GM18870 (cell line): ENCODE measurements around the gene ARHGEF11.
"Not testable (repeated sequence)": the region's sequence is repeated elsewhere in the genome, so short reads cannot be mapped to it uniquely, and the experiment has no call there.

Experiments used
- ATAC-seq: cut with Tn5 transposase; IDR thresholded peaks from one replicate; pipeline ENCODE4 v1.9.1; 2021; ENCODE audit warnings: moderate library complexity; ENCODE audit not compliant: unreplicated experiment

The ARHGEF11 gene

DNA sequence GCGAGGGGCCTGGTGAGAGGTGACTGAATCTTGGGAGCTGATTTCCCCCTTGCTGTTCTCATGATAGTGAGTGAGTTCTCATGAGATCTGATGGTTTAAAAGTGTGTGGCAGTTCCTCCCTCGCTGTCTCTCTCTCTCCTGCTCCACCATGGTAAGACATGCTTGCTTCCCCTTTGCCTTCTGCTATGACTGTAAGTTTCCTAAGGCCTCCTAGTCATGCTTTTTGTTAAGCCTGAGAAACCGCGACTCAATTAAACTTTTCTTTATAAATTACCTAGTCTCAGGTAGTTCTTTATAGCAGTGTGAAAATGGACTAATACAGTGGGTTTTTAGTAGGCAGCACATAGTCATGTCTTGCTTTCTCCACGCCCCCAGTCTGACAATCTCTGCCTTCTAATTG, 10.2 kb upstream of the ARHGEF11 start:
- ATAC-seq: not testable (repeated sequence)

DNA sequence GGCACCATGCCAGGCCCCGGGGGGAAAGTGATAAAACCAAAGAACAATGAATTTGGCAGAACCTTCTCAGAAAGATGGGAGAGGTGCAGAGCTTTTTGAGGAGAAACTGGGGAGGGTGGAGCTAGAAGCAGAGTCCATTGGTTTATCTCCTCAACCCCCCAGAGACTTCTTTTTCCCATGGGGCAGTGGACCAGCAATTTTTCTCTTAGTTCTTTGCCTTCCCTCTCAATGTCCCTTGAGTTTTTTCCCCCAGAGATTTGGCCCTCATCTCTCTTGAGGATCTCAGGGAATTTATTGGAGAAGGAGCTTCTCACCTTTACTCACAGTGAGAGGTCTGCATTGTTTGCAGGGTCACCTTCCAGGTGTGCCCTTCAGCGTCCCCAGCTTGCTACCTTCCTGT, 5.3 kb upstream of the ARHGEF11 start:
- ATAC-seq: no peak

DNA sequence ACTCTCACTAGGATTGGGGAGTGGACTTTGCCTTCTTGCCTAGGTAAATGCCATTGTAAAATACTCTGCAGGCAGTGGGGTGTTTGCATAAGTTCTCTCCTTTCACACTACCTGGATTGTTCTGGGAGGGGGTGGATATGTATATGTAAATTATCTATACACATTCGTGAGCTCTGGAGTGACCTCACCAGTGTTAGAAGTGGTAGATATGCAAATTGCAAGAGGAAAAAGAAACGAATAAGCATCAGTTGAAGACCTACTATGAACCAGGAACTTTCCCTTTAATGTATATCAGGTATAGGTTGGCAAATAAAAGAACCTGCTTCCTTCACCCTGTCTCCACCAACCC, 1.5 kb upstream of the ARHGEF11 start:
- ATAC-seq: no peak

DNA sequence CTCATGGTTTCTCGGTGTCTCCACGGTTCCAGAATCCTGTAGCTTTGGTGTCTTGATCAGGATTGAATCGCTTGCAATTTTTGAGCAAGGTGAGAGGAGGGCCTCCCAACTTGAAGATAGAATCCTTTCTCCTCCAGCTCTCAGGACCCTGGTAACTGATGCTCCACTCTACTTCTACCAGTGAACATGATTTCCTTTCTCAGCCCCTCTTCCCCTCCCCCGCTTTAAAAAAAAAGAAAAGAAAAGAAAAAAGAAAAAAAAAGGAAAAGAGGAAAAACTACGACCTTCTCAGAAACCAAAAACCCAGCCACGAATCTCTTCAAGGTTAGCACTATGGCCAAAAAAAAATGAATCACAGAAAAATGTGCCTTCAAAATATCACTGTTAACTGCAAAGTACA, 1.2 kb downstream of the ARHGEF11 start:
- ATAC-seq: no peak

DNA sequence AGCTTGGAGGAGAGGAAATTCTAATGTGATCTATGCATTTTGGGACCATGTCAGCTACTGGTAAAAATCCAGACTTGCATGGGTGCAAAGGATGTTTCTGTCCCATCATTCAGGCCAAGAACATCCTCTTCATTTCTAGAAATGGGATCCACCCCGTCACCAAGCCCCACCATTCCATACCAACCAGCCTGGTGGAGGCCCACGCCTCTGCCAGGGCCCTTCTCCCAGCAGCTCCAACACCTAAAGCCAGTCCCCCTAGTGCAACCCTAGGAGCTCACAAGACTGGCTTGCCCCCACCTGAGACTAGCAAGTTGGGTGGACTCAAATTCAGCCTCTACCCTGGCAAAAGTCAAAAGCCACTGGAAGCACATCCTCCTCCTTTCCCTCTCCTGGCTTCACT, 1.9 kb downstream of the ARHGEF11 start:
- ATAC-seq: no peak

DNA sequence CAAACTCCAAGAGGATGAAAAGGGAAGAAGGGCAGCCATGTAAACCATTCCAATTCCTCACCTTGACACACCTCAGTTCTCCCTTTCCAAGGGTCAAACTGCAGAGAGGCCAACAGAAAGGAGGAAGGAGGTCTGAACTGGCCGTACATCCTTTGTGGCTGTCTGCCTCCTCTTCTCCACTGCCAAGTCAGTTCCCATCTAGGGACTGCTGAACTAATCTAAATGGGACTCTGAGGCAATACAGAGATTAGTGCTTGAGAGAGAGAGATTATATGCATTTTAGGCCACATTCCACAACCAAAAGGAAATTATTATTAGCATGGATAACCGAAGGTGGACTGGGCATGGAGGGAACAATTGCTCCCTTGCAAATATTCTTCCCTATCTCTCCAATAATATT, 2.7 kb downstream of the ARHGEF11 start:
- ATAC-seq: no peak

DNA sequence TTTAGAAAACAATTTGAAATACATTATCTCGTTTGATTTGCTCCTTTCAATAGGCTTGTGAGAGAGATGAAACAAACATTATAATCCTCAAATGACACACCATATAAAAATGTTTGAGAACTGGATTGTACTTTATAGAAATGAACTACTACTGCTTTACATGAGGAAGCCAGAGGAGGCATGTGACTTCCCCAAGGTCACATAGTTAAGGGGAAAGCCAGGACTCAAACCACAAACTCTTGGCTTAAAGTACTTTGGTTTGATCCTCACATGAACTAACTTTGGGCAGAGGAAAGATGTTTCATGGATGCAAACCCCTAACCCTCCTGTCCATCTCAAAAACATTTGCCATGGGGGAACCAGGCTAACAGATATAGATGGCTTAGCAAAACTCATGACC, 4.7 kb downstream of the ARHGEF11 start:
- no peak for ATAC-seq

DNA sequence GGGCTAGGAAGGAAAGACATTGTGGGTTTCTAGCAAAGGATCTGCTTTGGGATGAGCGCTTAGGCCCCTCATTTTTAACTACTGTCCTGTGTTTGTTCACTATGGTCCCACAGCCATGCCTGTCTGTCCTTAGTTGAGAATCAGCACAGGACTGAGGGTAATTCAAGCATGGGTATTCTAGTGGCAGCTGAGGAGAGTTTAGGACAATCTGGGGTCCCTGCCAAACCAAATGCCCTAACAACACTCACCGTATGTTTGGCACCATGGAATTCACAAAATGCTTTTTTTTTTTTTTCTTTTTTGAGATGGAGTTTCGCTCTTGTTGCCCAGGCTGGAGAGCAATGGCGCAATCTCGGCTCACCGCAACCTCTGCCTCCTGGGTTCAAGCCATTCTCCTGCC, 10.4 kb downstream of the ARHGEF11 start:
- no peak for ATAC-seq

DNA sequence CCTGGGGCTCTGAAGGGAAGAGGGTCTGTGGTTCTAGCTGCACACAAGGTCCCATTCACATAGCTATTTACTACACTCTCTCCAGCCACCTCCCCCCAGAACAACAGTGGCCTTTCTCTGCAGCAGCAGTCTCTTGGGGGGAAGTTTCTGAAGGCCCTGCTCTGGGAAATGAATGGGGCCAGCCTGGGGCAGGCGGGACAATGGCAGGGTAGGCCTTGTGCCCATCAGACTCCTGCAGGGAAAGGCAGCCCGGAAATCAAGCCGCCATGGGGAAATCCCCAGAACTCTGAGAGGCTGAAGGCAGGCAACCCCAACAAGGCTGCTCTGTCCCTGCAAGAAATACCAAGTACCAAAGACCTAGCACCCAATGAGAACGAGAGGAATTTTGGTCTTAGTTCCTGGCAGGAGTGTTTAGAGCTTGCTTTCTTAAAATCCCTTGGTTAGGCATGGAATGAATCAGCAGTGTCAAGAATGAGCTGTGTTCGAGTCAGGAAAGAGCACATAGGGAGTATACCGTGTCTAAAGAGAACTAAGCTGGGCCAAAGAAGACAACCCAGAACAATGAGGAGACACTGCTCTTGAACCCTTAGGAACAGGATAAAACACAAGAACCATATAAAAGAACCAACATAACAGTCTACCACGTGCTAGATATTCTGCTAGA, 11.3 kb downstream of the ARHGEF11 start:
- ATAC-seq: no peak

DNA sequence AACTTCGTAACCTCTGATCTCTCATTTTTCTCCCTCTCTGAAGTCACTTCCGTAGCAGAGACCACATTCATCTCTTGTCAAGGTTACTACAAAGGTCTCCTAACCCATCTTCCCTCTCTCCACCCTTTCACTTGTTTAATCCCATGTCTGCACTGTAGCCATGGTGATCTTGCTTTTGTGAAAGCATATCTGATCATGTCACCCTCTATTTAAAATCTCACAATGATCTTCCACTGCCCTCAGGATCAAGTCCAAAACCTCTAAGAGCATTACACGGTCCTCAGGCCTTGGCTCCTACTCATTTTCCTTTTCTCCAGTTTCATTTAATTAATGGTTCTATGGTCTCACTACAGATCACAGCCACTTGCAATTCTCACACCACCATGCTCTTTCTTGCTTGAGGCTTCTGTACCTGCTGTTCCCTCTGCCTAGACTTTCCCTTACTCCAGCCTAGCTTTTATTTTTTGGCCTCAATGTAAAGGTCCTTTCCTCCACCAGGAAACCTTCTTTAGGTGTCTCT, 12.1 kb downstream of the ARHGEF11 start:
- no peak for ATAC-seq

DNA sequence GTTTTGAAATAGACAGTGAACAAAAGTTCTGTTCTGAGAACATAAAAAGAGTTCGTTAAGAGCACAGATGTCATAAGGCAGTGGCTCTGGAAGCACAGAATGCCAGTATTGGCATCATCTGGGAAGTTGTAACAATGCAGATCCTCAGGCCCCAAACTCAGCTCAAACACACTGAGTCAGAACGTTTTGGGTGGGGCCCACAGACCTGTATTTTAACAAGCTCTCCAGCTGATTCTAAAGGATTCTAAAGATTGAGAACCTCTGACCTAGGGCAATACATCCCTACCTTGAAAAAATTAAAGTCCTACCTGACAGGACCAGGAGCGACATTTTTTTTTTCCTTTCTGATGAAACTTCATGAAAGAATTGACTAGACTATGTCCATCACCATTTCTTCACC, 13.2 kb downstream of the ARHGEF11 start:
- ATAC-seq: no peak

DNA sequence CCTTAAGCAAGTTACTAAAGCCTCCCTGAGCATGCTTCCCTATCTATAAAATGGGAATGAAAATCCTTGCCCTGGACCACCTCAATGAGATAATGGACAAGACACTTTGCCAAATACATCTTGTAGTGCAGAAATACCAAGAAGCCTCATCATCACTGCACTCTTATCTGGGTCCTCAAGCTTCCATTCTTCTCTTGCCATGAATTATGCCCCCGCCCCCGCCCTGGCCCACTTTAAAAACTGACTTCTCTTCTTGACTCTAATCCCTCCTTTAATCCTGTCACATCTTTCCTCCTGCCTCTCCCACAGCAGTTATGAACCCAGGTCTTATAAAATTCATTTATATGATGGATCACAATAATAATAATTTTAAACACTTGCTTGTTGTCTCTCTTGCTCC, 14.8 kb downstream of the ARHGEF11 start:
- no peak for ATAC-seq

DNA sequence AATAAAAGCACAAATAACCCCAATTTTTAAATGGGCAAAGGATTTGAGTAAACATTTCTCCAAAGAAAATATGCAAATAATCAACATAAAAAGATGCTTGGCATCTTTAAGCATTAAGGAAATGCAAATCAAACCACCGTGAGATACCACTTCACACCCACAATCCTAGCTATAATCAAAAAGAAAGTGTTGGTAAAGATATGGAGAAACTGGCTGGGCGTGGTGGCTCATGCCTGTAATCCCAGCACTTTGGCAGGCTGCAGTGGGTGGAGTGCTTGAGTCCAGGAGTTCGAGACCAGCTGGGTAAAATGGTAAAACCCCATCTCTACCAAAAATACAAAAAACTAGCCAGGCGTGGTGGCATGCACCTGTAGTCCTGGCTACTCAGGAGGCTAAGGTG, 16.9 kb downstream of the ARHGEF11 start:
- no peak for ATAC-seq

DNA sequence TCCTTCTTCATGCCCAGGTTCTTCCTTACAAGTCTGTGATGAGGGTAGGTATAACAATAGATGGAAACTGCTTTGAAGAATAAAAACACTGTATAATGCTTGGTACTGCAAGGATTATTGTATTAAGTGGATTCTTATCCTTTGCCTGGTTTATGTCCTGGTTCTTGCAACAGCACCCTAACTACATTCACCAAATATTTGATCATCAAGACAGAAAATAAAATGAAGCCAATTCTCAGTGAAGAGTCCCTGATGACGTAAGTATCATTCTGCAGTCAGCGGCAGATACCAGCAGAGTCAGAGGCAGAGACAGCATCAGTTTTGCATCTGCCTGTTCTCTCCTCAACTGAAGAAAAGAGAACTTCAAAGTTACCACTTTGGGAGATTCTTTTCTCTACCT, 19.7 kb downstream of the ARHGEF11 start:
- ATAC-seq: no peak

DNA sequence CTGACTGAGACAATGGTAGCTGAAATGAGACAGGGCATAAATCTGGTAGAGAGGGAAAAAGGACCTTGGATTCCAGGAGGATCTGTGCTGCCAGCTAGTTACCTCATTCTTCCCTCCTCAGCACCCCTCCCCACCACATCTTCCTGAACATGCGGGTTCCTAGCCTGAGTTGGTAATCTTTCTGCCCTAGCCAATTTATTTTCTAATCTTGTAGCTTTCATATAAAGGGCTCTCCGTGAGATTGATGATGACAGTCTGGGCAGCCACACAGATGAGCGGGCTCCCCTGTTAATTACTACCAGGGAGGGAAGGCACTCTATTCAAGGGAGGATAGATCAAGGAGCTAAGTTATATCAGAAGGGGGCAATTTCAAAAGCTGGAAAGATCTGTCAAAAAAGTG, 20.2 kb downstream of the ARHGEF11 start:
- no peak for ATAC-seq

DNA sequence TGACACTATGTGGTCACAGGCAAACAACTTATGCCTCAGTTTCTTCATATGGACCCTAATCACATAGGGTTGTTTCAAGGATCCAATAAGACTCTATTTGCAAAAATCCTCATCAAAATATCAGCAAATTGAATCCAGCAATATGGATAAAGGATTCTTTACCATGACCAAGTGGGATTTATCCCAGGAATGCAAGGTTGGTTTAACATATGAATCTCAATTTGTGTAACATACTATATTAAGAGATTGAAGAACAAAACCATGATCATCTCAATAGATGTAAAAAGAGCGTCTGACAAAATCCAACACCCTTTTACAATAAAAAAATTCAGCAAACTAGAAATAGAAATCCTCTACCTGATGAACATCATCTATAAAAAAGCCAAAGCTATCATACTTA, 23.9 kb downstream of the ARHGEF11 start:
- ATAC-seq: no peak

DNA sequence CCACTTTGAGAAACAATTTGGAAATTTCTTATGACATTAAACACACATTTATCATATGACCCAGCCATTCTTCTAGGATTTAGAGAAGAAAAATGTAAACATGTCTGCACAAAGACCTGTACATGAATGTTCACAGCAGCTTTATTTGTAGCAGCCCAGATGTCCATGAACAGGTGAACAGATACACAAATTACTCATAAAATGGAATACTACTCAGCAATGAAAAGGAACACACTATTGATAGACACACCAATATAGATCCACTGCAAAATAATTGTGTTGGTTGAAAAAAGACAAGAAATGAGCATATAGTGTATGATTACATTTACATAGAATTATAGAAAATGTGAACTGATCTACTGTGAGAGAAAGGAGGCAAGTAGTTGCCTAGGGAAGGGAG, 26.1 kb downstream of the ARHGEF11 start:
- ATAC-seq: no peak

DNA sequence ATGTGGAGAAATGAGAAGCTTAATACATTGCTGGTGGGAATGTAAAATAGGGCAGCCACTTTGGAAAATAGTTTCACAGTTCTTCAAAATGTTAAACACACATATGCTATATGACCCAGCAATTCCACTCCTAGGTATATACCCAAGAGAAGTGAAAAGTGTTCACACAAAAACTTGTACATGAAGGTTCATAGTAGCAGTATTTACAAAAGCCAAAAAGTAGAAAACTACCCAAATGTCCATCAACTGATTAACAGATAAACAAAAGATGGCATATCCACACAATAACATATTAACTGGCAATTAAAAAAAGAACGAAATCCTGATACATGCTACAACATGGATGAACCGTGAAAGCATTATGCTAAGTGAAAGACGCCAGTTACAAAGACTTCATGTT, 33.7 kb downstream of the ARHGEF11 start:
- ATAC-seq: no peak

DNA sequence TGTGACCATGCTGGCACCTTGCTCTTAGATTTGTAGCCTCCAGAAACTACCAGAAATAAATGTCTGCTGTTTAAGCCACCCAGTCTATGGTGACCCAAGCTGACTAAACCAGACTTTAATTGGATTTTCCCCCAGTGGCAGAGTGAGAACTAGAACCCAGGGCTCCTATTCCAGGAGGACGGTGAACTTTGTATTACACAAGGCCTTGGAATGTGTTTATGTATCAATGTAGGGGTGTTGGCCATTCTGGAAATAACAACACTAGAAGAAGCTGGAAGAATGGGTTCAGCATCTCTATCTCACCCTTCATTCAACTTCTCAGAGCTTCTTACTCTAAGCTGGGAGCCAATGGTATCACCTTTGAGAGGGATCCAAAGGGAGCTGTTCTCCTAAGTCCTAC, 37.0 kb downstream of the ARHGEF11 start:
- no peak for ATAC-seq

DNA sequence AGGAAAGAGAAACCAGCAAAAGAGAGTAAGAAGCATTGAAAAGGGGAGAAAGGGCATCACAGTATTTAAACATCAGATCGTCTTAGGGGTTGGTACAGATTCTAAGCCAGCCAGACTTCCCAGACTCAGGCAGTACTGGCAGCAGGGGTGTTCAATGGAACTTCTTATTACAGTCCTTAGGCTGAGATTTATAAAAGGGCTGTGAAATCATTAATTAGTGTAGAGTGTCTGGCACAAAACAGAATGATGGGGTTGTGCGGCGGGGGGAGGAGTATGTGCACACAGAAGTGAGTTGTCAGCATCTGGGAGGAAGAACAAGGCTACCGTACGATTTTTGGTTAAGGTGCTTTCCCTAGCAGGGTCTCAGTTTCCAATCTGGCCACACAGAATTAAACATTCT, 38.2 kb downstream of the ARHGEF11 start:
- no peak for ATAC-seq

DNA sequence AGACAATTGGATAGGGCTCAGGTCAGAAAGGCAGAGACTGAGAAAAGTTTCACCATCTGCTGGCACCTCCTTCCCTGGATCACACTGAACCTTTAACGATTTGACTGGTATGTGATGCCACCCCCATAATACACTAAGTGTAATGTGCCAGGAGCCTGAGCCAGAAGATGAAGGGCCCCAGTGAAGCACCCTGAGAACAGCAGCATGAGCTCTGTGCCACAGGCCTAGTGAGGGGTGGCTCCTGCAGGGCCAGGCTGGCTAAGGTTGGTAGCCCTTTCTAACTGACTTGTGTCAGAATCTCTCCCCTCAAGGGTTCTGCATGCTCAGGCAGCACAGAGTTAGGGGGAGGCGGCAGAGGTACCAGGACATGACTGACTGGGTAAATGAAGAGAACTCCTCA, 38.9 kb downstream of the ARHGEF11 start:
- no peak for ATAC-seq

DNA sequence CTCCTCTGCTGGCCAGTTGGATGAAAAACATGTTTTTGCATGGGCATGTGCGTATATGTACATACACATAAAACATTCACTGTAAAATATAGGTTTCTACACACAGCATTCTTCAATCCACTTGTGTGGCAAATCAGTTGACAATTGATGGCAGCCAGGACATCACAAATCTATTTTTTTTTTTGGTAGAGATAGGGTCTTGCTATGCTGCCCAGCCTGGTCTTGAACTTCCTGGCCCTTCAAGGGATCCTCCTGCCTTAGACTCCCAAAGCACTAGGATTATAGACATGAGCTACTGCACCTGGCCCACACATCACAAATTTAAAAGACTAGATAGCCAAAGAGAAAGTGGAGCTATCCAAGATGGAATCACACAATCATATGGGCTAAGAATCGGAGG, 39.6 kb downstream of the ARHGEF11 start:
- ATAC-seq: no peak

DNA sequence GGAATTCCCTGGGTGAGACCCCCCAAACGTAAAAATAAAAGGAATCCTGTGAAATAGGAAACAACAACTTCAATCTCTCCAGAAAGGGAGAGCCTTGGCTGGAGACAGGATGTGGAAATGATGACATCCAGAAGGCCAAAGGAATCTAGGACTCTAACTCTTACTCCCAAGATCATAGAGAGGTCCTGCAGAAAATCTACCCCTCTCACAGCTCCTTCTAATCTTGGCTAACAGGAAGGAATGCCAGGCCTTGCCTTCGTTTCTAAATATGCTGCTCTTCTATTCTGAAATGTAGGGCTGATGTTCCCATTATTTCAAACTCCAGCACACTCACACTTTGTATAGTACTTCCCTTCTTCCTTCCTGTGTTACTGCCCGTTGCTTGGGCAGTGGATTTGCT, 40.7 kb downstream of the ARHGEF11 start:
- ATAC-seq: no peak
